ENCODE results near the gene PPEF1. TPM values are rescaled to one million over a fixed set of nuclear protein-coding genes. Genes with fewer than 3 reads are reported as not detected.
"Not testable (repeated sequence)": the region's sequence is repeated elsewhere in the genome, so short reads cannot be mapped to it uniquely, and the experiment has no call there.

PPEF1 gene
- total and polyA plus RNA-seq, 2 of the 8 experiments (the other 6 are each of a cell fraction or from before 2014, with no cell fraction given): 0.08 to 0.30 TPM

DNA sequence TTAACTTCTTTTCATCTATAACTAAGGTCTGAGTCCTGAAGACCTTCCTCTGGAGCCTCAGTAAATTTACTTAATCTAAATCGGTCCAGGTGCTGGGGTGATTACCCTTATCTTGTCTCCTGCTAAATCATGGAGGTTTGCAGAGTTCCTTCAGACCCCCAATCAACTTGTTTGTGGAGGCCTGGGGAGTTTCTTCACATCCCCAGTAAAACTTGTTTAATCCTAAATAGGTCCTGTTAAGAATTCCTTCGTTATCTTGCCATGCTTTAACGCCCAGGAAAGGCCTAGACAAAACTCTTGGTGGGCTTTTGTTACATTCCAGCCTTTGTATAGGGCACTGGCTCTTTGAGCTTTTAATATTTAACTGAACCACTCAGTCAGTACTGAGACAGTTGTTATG lies 55.7 kb downstream of the PPEF1 start:
- H3K36me3 ChIP-seq (ENCODE audit: control insufficient read depth in 2 of 4, insufficient read depth in 4 of 4, low read length in 3 of 4); H2AK5ac ChIP-seq (ENCODE audit: low read depth, low read length); H4K91ac ChIP-seq (replicated peaks; ENCODE audit: insufficient read length, low read length); H3K27me3 ChIP-seq (replicated peaks in 1 of 4; ENCODE audit: control insufficient read depth in 3 of 4, extremely low read depth in 1 of 4, insufficient read depth in 3 of 4, low read length in 3 of 4); H2BK12ac ChIP-seq (ENCODE audit: low read depth, low read length); DNase-seq (ENCODE audit: low read depth in 1 of 2, low spot score in 2 of 2); H3K9ac ChIP-seq (replicated peaks in 1 of 4; ENCODE audit: extremely low read depth in 1 of 4, low read depth in 3 of 4, low read length in 3 of 4); POLR2A ChIA-PET (ENCODE audit: partially characterized antibody); H3K4me3 ChIP-seq (ENCODE audit: extremely low read depth in 1 of 4, insufficient read depth in 2 of 4, low read depth in 3 of 4, low read length in 4 of 4); H2AFZ ChIP-seq (ENCODE audit: low read length); H3K79me1 ChIP-seq (ENCODE audit: low read depth, low read length); H2BK20ac ChIP-seq (ENCODE audit: low read length); H3K4me1 ChIP-seq (replicated peaks in 1 of 4; ENCODE audit: control insufficient read depth in 3 of 4, insufficient read depth in 4 of 4, low read length in 3 of 4); H3K18ac ChIP-seq (ENCODE audit: extremely low read depth, low read length); FAIRE-seq; CTCF ChIA-PET (ENCODE audit: partially characterized antibody); H3K79me2 ChIP-seq (ENCODE audit: control insufficient read depth in 1 of 2, insufficient read depth in 2 of 2, low read length in 2 of 2); H3K27ac ChIP-seq (ENCODE audit: low read depth, low read length); H2BK5ac ChIP-seq (ENCODE audit: low read depth, low read length); H3K4me2 ChIP-seq (ENCODE audit: insufficient read depth in 1 of 2, low read depth in 2 of 2, low read length in 2 of 2); H3K9me3 ChIP-seq (ENCODE audit: insufficient read depth in 2 of 2, low read depth in 1 of 2, low read length in 1 of 2); H3K4ac ChIP-seq (replicated peaks; ENCODE audit: insufficient read length, low read depth, low read length); H3K23me2 ChIP-seq (ENCODE audit: low read depth, low read length); H3K14ac ChIP-seq (ENCODE audit: insufficient read length); H4K5ac ChIP-seq (ENCODE audit: insufficient read length, low read depth, low read length); H4K20me1 ChIP-seq (replicated peaks in 1 of 2; ENCODE audit: control insufficient read depth in 1 of 2, insufficient read depth in 2 of 2, low read length in 2 of 2); H2BK15ac ChIP-seq (ENCODE audit: low read length); H4K8ac ChIP-seq (ENCODE audit: extremely low read depth, insufficient read depth, low read length); H3K56ac ChIP-seq (replicated peaks; ENCODE audit: insufficient read length, low read depth, low read length); H2BK120ac ChIP-seq (replicated peaks; ENCODE audit: low read depth, low read length); H3K23ac ChIP-seq (ENCODE audit: insufficient read length): not testable (repeated sequence)
- 90% methylated on average over 3 of the region's 3 CpGs; no CpG with 5 or more reads in 1 of the 2 experiments for WGBS, 2 experiments (ENCODE audit: extremely low coverage in 1 of 2, insufficient coverage in 1 of 2, insufficient read length in 1 of 2, insufficient replicate concordance in 2 of 2, low coverage in 1 of 2, low lambda C conversion rate in 2 of 2, missing lambda C conversion rate in 1 of 2)

All from H1 (cell line).